ENCODE measurements around the gene NOTCH1.

The NOTCH1 gene

DNA sequence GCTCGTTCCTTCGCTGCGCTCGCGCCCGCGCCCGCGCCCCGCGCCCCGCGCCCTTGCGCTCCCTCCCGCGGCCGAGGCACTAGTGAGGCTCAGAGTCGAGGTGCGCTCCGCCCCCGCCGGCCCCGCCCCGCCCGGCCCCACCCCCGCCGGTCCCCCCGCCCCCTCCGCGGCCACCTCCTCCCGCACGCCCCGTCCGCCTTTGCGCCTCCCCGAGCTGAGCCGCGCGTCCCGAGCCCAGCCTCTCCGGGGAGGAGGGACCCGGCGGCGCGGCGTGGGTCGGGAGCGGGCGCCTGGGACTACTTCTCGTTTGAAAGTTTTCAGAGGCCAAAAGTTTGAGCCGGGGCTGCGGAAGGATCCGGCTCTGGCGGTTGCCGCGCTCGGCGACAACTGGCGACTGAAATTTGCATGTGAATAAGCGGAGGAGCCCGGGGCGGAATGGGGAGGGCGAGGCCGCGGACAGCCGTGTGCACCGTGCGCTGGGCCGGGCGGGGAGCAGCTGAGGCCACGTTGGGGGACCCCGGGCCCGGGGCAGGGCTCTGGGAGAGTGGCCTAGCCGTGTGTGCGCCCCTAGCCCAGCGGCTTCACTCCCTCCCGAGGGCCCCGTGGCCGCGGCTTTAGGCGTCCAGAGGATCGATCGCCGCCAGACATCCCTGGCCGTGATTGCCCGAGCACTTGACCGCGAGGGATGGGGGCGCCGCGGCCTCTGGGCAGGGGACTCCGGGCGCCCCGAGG lies at the start of gene NOTCH1 (continued):
- TF ChIP-seq ZNF184 (tag by site-specific recombination; IDR thresholded peaks at IDR 0.05) (peak; percentile 87), SCRT1 (tag by site-specific recombination; IDR thresholded peaks at IDR 0.05; ENCODE audit: borderline replicate concordance) (no peak), ZNF623 (tag by site-specific recombination; IDR thresholded peaks at IDR 0.05) (no peak; the same call in 1 of the 2 replicates), ZNF558 (tag by site-specific recombination; IDR thresholded peaks at IDR 0.05) (0 out of 2 replicates have a peak, but pooled peaks have one; percentile 40), ZBTB1 (tag by site-specific recombination; IDR thresholded peaks at IDR 0.05) (0 out of 2 replicates have a peak, but pooled peaks have one; percentile 32), ZNF704 (tag by site-specific recombination; IDR thresholded peaks at IDR 0.05) (no peak), YY2 (tag by site-specific recombination; IDR thresholded peaks at IDR 0.05) (no peak), ZNF792 (tag by site-specific recombination; IDR thresholded peaks at IDR 0.05) (0 out of 2 replicates have a peak, but pooled peaks have one; percentile 37), ZNF214 (tag by site-specific recombination; IDR thresholded peaks at IDR 0.05; ENCODE audit: borderline replicate concordance) (no peak), GLI4 (tag by site-specific recombination; IDR thresholded peaks at IDR 0.05) (0 out of 2 replicates have a peak, but pooled peaks have one; percentile 22), AEBP2 (tag by site-specific recombination; IDR thresholded peaks at IDR 0.05; ENCODE audit: borderline replicate concordance) (no peak), ZNF341 (tag by site-specific recombination; IDR thresholded peaks at IDR 0.05; ENCODE audit: low read depth) (peak; percentile 76), ZNF48 (tag by site-specific recombination; IDR thresholded peaks at IDR 0.05) (no peak), ZNF791 (tag by site-specific recombination; IDR thresholded peaks at IDR 0.05) (no peak), SETDB1 (IDR thresholded peaks at IDR 0.05; ENCODE audit: insufficient read length, low read length) (no peak), ZNF404 (tag by site-specific recombination; IDR thresholded peaks at IDR 0.05) (no peak), RBAK (tag by site-specific recombination; IDR thresholded peaks at IDR 0.05) (no peak), ZNF23 (tag by site-specific recombination; IDR thresholded peaks at IDR 0.05; ENCODE audit: borderline replicate concordance) (no peak), ZNF544 (tag by site-specific recombination; IDR thresholded peaks at IDR 0.05) (no peak), IKZF3 (tag by site-specific recombination; IDR thresholded peaks at IDR 0.05) (peak; percentile 85), TSHZ1 (tag by site-specific recombination; IDR thresholded peaks at IDR 0.05; ENCODE audit: borderline replicate concordance) (no peak)
- TF ChIP-seq, protein P1, sequence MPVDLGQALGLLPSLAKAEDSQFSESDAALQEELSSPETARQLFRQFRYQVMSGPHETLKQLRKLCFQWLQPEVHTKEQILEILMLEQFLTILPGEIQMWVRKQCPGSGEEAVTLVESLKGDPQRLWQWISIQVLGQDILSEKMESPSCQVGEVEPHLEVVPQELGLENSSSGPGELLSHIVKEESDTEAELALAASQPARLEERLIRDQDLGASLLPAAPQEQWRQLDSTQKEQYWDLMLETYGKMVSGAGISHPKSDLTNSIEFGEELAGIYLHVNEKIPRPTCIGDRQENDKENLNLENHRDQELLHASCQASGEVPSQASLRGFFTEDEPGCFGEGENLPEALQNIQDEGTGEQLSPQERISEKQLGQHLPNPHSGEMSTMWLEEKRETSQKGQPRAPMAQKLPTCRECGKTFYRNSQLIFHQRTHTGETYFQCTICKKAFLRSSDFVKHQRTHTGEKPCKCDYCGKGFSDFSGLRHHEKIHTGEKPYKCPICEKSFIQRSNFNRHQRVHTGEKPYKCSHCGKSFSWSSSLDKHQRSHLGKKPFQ (tag by site-specific recombination; IDR thresholded peaks at IDR 0.05) = no peak
- TF ChIP-seq, protein P2, sequence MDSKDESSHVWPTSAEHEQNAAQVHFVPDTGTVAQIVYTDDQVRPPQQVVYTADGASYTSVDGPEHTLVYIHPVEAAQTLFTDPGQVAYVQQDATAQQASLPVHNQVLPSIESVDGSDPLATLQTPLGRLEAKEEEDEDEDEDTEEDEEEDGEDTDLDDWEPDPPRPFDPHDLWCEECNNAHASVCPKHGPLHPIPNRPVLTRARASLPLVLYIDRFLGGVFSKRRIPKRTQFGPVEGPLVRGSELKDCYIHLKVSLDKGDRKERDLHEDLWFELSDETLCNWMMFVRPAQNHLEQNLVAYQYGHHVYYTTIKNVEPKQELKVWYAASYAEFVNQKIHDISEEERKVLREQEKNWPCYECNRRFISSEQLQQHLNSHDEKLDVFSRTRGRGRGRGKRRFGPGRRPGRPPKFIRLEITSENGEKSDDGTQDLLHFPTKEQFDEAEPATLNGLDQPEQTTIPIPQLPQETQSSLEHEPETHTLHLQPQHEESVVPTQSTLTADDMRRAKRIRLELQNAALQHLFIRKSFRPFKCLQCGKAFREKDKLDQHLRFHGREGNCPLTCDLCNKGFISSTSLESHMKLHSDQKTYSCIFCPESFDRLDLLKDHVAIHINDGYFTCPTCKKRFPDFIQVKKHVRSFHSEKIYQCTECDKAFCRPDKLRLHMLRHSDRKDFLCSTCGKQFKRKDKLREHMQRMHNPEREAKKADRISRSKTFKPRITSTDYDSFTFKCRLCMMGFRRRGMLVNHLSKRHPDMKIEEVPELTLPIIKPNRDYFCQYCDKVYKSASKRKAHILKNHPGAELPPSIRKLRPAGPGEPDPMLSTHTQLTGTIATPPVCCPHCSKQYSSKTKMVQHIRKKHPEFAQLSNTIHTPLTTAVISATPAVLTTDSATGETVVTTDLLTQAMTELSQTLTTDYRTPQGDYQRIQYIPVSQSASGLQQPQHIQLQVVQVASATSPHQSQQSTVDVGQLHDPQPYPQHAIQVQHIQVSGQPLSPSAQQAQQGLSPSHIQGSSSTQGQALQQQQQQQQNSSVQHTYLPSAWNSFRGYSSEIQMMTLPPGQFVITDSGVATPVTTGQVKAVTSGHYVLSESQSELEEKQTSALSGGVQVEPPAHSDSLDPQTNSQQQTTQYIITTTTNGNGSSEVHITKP (tag by site-specific recombination; IDR thresholded peaks at IDR 0.05) = peak; percentile 57
- TF ChIP-seq, protein P3, sequence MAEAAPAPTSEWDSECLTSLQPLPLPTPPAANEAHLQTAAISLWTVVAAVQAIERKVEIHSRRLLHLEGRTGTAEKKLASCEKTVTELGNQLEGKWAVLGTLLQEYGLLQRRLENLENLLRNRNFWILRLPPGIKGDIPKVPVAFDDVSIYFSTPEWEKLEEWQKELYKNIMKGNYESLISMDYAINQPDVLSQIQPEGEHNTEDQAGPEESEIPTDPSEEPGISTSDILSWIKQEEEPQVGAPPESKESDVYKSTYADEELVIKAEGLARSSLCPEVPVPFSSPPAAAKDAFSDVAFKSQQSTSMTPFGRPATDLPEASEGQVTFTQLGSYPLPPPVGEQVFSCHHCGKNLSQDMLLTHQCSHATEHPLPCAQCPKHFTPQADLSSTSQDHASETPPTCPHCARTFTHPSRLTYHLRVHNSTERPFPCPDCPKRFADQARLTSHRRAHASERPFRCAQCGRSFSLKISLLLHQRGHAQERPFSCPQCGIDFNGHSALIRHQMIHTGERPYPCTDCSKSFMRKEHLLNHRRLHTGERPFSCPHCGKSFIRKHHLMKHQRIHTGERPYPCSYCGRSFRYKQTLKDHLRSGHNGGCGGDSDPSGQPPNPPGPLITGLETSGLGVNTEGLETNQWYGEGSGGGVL (tag by site-specific recombination; IDR thresholded peaks at IDR 0.05) = peak; percentile 79
- TF ChIP-seq, protein P4, sequence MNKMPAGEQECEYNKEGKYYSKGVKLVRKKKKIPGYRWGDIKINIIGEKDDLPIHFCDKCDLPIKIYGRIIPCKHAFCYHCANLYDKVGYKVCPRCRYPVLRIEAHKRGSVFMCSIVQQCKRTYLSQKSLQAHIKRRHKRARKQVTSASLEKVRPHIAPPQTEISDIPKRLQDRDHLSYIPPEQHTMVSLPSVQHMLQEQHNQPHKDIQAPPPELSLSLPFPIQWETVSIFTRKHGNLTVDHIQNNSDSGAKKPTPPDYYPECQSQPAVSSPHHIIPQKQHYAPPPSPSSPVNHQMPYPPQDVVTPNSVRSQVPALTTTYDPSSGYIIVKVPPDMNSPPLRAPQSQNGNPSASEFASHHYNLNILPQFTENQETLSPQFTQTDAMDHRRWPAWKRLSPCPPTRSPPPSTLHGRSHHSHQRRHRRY (tag by site-specific recombination; IDR thresholded peaks at IDR 0.05) = no peak
